MM.1S (cell line): Measurements from ENCODE around the gene SESTD1.
"Not testable (repeated sequence)": the region's sequence is repeated elsewhere in the genome, so short reads cannot be mapped to it uniquely, and the experiment has no call there.

Experiments
- DNase-seq: peaks from one replicate; pipeline ENCODE4 v3.0.0-alpha.2; 2015
- H2AFZ ChIP-seq: fragments of 300-600 bp; sonication (generic); 2 replicates; pipeline ENCODE4 v1.6.0; 2016; ENCODE audit warnings: antibody characterized with exemption, low read length
- H3F3A ChIP-seq: fragments of 300-600 bp; sonication (generic); 2 replicates; pipeline ENCODE4 v1.6.1; 2016; ENCODE audit warnings: mild to moderate bottlenecking, antibody characterized with exemption, low read length, moderate library complexity, mixed read lengths; ENCODE audit not compliant: insufficient read depth
- H3K27ac ChIP-seq: fragments of 300-600 bp; sonication (generic); 2 replicates; pipeline ENCODE4 v1.5.1; 2016; ENCODE audit warnings: mild to moderate bottlenecking, low read length
- H3K27me3 ChIP-seq: fragments of 300-600 bp; sonication (generic); replicated peaks from 2 replicates; pipeline ENCODE4 v1.6.0; 2016; ENCODE audit warnings: low read length; ENCODE audit not compliant: insufficient read depth
- H3K36me3 ChIP-seq: fragments of 300-600 bp; sonication (generic); replicated peaks from 2 replicates; pipeline ENCODE4 v1.6.1; 2016; ENCODE audit warnings: mild to moderate bottlenecking, low read length, mixed read lengths; ENCODE audit not compliant: insufficient read depth
- H3K4me1 ChIP-seq: fragments of 300-600 bp; sonication (generic); 2 replicates; pipeline ENCODE4 v1.6.1; 2016; ENCODE audit warnings: low read length, mixed read lengths
- H3K4me2 ChIP-seq: fragments of 300-600 bp; sonication (generic); 2 replicates; pipeline ENCODE4 v1.6.0; 2016; ENCODE audit warnings: low read depth, low read length
- H3K4me3 ChIP-seq: fragments of 300-600 bp; sonication (generic); 2 replicates; pipeline ENCODE4 v1.5.1; 2016; ENCODE audit warnings: low read length, mixed read lengths
- H3K79me2 ChIP-seq: fragments of 300-600 bp; sonication (generic); 2 replicates; pipeline ENCODE4 v1.6.1; 2016; ENCODE audit warnings: mixed run types, low read length, mixed read lengths
- H3K9ac ChIP-seq: fragments of 300-600 bp; sonication (generic); 2 replicates; pipeline ENCODE4 v1.6.1; 2016; ENCODE audit warnings: low read length, mixed read lengths
- H3K9me2 ChIP-seq: fragments of 300-600 bp; sonication (generic); replicated peaks from 2 replicates; pipeline ENCODE4 v1.6.1; 2016; ENCODE audit warnings: mild to moderate bottlenecking, low read length, mixed read lengths; ENCODE audit not compliant: insufficient read depth
- H3K9me3 ChIP-seq: fragments of 300-600 bp; sonication (generic); replicated peaks from 2 replicates; pipeline ENCODE4 v1.6.1; 2016; ENCODE audit warnings: mild to moderate bottlenecking, low read length, mixed read lengths; ENCODE audit not compliant: insufficient read depth
- H4K20me1 ChIP-seq: fragments of 300-600 bp; sonication (generic); 2 replicates; pipeline ENCODE4 v1.6.1; 2016; ENCODE audit warnings: mild to moderate bottlenecking, low read length, moderate library complexity, mixed read lengths; ENCODE audit not compliant: insufficient read depth
- CTCF ChIP-seq: fragments of 300-600 bp; sonication (generic); IDR thresholded peaks from 2 replicates; pipeline ENCODE4 v1.5.1; 2016; ENCODE audit warnings: antibody characterized with exemption, low read length, mixed read lengths
- EZH2 ChIP-seq: fragments of 300-600 bp; sonication (generic); optimal IDR thresholded peaks from 2 replicates; pipeline ENCODE3; 2017; ENCODE audit warnings: low read depth, mild to moderate bottlenecking, antibody characterized with exemption, low read length, mixed read lengths
- EZH2phosphoT487 ChIP-seq: fragments of 300-600 bp; sonication (generic); IDR thresholded peaks from 2 replicates; pipeline ENCODE4 v1.6.1; 2018; ENCODE audit warnings: antibody characterized with exemption, low read length

The SESTD1 gene

GRCh38 chr2:179207047-179207446 is 57.6 kb downstream of the SESTD1 start:
- Histone ChIP-seq H3K27ac (no peak overlapping the region), H2AFZ (no peak overlapping the region), H3K9me3 (no peaks in the 10 kb centered on the region), H3K9ac (no peak overlapping the region), H3K4me3 (no peak overlapping the region), H3K36me3 (no peaks in the 10 kb centered on the region), H3K9me2 (no peaks in the 10 kb centered on the region), H3K79me2 (no peaks in the 10 kb centered on the region), H3K4me1 (no peaks in the 10 kb centered on the region), H3K27me3 (no peaks in the 10 kb centered on the region), H4K20me1 (no peaks in the 10 kb centered on the region), H3K4me2 (no peak overlapping the region), H3F3A (no peaks in the 10 kb centered on the region)
- TF ChIP-seq EZH2phosphoT487 (no peak), CTCF (no peak), EZH2 (no peak)
- DNase-seq: no peak

GRCh38 chr2:179201869-179202268 is 62.8 kb downstream of the SESTD1 start:
- no peak overlapping the region for H3K4me3 ChIP-seq

GRCh38 chr2:179195926-179196590 is 68.6 kb downstream of the SESTD1 start:
- H3K79me2 ChIP-seq: not testable (repeated sequence)

More at GRCh38 chr2:179201869-179202268, 62.8 kb downstream of the SESTD1 start:
- no peaks in the 10 kb centered on the region for H3F3A ChIP-seq
- H3K79me2 ChIP-seq: no peaks in the 10 kb centered on the region
- TF ChIP-seq EZH2phosphoT487: no peak
- TF ChIP-seq CTCF: no peak
- no peaks in the 10 kb centered on the region for H3K9me2 ChIP-seq
- no peaks in the 10 kb centered on the region for H3K27me3 ChIP-seq
- H3K27ac ChIP-seq: no peak overlapping the region
- no peak overlapping the region for H3K4me2 ChIP-seq
- no peak for DNase-seq
- H3K9ac ChIP-seq: no peak overlapping the region
- no peak overlapping the region for H2AFZ ChIP-seq
- no peaks in the 10 kb centered on the region for H3K9me3 ChIP-seq
- H3K36me3 ChIP-seq: no peaks in the 10 kb centered on the region
- no peaks in the 10 kb centered on the region for H3K4me1 ChIP-seq
- no peaks in the 10 kb centered on the region for H4K20me1 ChIP-seq

GRCh38 chr2:179195141-179195540 is 69.5 kb downstream of the SESTD1 start:
- DNase-seq: no peak
- no peaks in the 10 kb centered on the region for H3K27me3 ChIP-seq
- H2AFZ ChIP-seq: no peak overlapping the region
- TF ChIP-seq EZH2phosphoT487 (no peak), EZH2 (no peak), CTCF (no peak)
- H3K4me3 ChIP-seq: no peak overlapping the region
- no peaks in the 10 kb centered on the region for H3K9me2 ChIP-seq
- no peaks in the 10 kb centered on the region for H4K20me1 ChIP-seq
- H3K27ac ChIP-seq: no peak overlapping the region
- H3K79me2 ChIP-seq: no peaks in the 10 kb centered on the region
- H3K9ac ChIP-seq: no peak overlapping the region
- H3K4me1 ChIP-seq: no peaks in the 10 kb centered on the region
- no peaks in the 10 kb centered on the region for H3K36me3 ChIP-seq
- no peaks in the 10 kb centered on the region for H3F3A ChIP-seq
- H3K4me2 ChIP-seq: no peak overlapping the region
- H3K9me3 ChIP-seq: no peaks in the 10 kb centered on the region

More at GRCh38 chr2:179195926-179196590, 68.6 kb downstream of the SESTD1 start:
- not testable (repeated sequence) for H2AFZ ChIP-seq, H4K20me1 ChIP-seq, H3K4me2 ChIP-seq, H3K9me2 ChIP-seq, DNase-seq, H3K27ac ChIP-seq, H3K36me3 ChIP-seq, H3F3A ChIP-seq, H3K4me3 ChIP-seq, H3K27me3 ChIP-seq, H3K9me3 ChIP-seq, H3K4me1 ChIP-seq, H3K9ac ChIP-seq
